ENCODE data around the gene RPS5.
A peak's percentile ranks its signal among the peaks of the same experiment; 100 is the strongest.
"Not testable (repeated sequence)": the region's sequence is repeated elsewhere in the genome, so short reads cannot be mapped to it uniquely, and the experiment has no call there.

The RPS5 gene

GRCh38 chr19:58386576-58387337 is at the start of gene RPS5:
TSS of gene RPS5 (plus strand) at chr19:58387269. CDS start at chr19:58388138, 869 bp downstream.
- peak; percentile 99 for DNase-seq (ENCODE audit: low read depth, low spot score)

- DNase-seq (ENCODE audit: low read depth, low spot score), result no peak
These were observed 48.7 kb upstream of the RPS5 start for GRCh38 chr19:58338336-58338735.

GRCh38 chr19:58338825-58339558 is 48.1 kb upstream of the RPS5 start:
- no peak for DNase-seq (ENCODE audit: low read depth, low spot score)

GRCh38 chr19:58345558-58345957 is 41.5 kb upstream of the RPS5 start:
- DNase-seq (ENCODE audit: low read depth, low spot score), result no peak

- DNase-seq (ENCODE audit: low read depth, low spot score), result peak; percentile 89
These were observed 39.8 kb upstream of the RPS5 start for GRCh38 chr19:58346961-58347929.

GRCh38 chr19:58348080-58348479 is 39.0 kb upstream of the RPS5 start:
- DNase-seq (ENCODE audit: low read depth, low spot score), result not testable (repeated sequence)

GRCh38 chr19:58349590-58349989 is 37.5 kb upstream of the RPS5 start:
- DNase-seq (ENCODE audit: low read depth, low spot score), result no peak

- DNase-seq (ENCODE audit: low read depth, low spot score), result peak; percentile 21
These were observed 36.8 kb upstream of the RPS5 start for GRCh38 chr19:58350001-58350861.

GRCh38 chr19:58350871-58351557 is 36.1 kb upstream of the RPS5 start:
- no peak for DNase-seq (ENCODE audit: low read depth, low spot score)

- no peak for DNase-seq (ENCODE audit: low read depth, low spot score)
These were observed 35.6 kb upstream of the RPS5 start for GRCh38 chr19:58351558-58351878.

- DNase-seq (ENCODE audit: low read depth, low spot score), result no peak
These were observed 34.9 kb upstream of the RPS5 start for GRCh38 chr19:58351990-58352755.

- DNase-seq (ENCODE audit: low read depth, low spot score), result no peak
These were observed 34.1 kb upstream of the RPS5 start, which contains the start of gene A1BG for GRCh38 chr19:58352760-58353671. TSS of gene A1BG (minus strand) at chr19:58353492. CDS start at chr19:58353437, 55 bp downstream.

- no peak for DNase-seq (ENCODE audit: low read depth, low spot score)
These were observed 33.2 kb upstream of the RPS5 start for GRCh38 chr19:58353717-58354477.

- DNase-seq (ENCODE audit: low read depth, low spot score), result no peak
These were observed 32.5 kb upstream of the RPS5 start for GRCh38 chr19:58354478-58355030.

- no peak for DNase-seq (ENCODE audit: low read depth, low spot score)
These were observed 31.8 kb upstream of the RPS5 start for GRCh38 chr19:58355215-58355796.

GRCh38 chr19:58355908-58356765 is 30.9 kb upstream of the RPS5 start:
- peak; percentile 44 for DNase-seq (ENCODE audit: low read depth, low spot score)
